ENCODE results near the gene NGFR. TPM values are rescaled to one million over a fixed set of nuclear protein-coding genes. Genes with fewer than 3 reads are reported as not detected.

The NGFR gene
- total RNA-seq, 1 experiment from 2014 or later = 0.11 TPM

DNA sequence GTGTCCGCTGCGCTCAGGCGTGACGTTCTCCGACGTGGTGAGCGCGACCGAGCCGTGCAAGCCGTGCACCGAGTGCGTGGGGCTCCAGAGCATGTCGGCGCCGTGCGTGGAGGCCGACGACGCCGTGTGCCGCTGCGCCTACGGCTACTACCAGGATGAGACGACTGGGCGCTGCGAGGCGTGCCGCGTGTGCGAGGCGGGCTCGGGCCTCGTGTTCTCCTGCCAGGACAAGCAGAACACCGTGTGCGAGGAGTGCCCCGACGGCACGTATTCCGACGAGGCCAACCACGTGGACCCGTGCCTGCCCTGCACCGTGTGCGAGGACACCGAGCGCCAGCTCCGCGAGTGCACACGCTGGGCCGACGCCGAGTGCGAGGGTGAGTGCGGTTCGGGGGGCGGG, 11.2 kb downstream of the NGFR start:
- H3K9me2 ChIP-seq (ENCODE audit: insufficient read depth) = no peaks in the 10 kb centered on the region
- peaks cover 29% of the 10 kb centered on the region; the same call in 1 of the 2 replicates for H3K27me3 ChIP-seq (ENCODE audit: insufficient read depth, low read depth)
- no peak for DNase-seq
- H3K9me3 ChIP-seq (ENCODE audit: insufficient read depth, low read depth) = no peaks in the 10 kb centered on the region
- H3K79me2 ChIP-seq (ENCODE audit: low read depth) = no peaks in the 10 kb centered on the region
- H3K4me2 ChIP-seq = no peak overlapping the region
- H3K27ac ChIP-seq = no peak overlapping the region
- H3K4me1 ChIP-seq (replicated peaks; ENCODE audit: insufficient read depth) = peaks cover 25% of the 10 kb centered on the region
- POLR2A ChIA-PET (ENCODE audit: unreplicated experiment) = no interaction called here
- BruUV-seq (replicated peaks) = no TSS peak
- no peak overlapping the region for H3K4me3 ChIP-seq
- CTCF ChIA-PET = no interaction called here
- TF ChIP-seq, protein P1, sequence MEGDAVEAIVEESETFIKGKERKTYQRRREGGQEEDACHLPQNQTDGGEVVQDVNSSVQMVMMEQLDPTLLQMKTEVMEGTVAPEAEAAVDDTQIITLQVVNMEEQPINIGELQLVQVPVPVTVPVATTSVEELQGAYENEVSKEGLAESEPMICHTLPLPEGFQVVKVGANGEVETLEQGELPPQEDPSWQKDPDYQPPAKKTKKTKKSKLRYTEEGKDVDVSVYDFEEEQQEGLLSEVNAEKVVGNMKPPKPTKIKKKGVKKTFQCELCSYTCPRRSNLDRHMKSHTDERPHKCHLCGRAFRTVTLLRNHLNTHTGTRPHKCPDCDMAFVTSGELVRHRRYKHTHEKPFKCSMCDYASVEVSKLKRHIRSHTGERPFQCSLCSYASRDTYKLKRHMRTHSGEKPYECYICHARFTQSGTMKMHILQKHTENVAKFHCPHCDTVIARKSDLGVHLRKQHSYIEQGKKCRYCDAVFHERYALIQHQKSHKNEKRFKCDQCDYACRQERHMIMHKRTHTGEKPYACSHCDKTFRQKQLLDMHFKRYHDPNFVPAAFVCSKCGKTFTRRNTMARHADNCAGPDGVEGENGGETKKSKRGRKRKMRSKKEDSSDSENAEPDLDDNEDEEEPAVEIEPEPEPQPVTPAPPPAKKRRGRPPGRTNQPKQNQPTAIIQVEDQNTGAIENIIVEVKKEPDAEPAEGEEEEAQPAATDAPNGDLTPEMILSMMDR (conservative IDR thresholded peaks at IDR 0.05) = no peak
- no peak for TF ChIP-seq EZH2 (IDR thresholded peaks at IDR 0.05; ENCODE audit: low read depth)
- H4K20me1 ChIP-seq (ENCODE audit: insufficient read depth) = no peaks in the 10 kb centered on the region
- no peaks in the 10 kb centered on the region for H3K36me3 ChIP-seq (ENCODE audit: low read depth)
- intact Hi-C loops (cut with micrococcal nuclease; ENCODE audit: unreplicated experiment) = no loop called here
- H3F3A ChIP-seq (ENCODE audit: insufficient read depth, low read depth) = peaks cover 10% of the 10 kb centered on the region; the same call in 1 of the 2 replicates
- H2AFZ ChIP-seq = no peak overlapping the region

DNA sequence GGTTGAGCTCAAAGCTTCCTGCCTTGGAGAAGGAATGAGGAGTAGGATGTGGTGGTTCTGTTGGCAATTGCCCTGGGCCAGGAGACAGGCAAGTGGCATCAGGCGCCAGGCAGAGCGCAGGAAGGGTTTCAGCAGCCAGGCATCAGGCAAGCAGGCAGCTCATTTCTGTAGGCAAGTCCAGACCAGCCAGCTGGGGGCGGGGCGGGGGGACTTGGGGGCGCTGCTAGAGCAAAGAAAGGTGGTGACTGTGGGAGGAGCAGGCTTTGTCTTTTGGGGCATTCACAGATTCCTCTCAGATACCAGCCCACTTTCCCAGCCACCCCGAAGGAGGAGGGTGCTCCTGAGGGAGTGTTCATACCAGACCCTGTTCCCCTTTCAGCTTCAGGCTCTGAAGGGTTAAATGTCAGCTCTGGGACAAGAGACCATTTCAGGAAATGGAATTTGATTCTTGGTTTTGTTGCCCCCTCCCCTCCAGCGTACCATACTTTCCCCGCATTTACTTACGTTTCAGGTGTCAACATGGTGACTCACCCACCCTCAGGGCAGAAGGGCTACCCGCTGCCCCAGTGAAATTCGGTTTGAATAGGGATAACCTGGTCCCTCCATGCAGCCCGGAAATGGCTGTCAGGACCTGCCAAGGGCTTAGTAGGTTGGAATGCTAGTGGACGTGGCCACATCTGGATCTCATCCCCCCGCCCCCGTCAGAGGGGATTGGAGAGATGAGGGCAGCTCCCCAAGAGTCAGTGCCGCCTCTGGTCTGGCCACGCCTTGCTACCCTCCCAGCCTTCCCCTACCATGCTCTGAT, 13.2 kb downstream of the NGFR start:
- H3K4me2 ChIP-seq = peak overlapping the region; percentile 75
- ChIA-PET CTCF (interaction anchor here (0.5 to 0.7 kb wide), 3 partner anchors 25 to 415 kb away, joined by 3 to 10 read pairs (median 5); no protein-coding TSS in a partner anchor), POLR2A (ENCODE audit: unreplicated experiment) (interaction anchor here (0.6 to 0.7 kb wide), 3 partner anchors 139 to 1538 kb away, joined by 3 to 5 read pairs (median 3); no protein-coding TSS in a partner anchor)
- peaks cover 25% of the 10 kb centered on the region for H3K4me1 ChIP-seq (replicated peaks; ENCODE audit: insufficient read depth)
- H4K20me1 ChIP-seq (ENCODE audit: insufficient read depth) = no peaks in the 10 kb centered on the region
- no peak overlapping the region for H3K27ac ChIP-seq
- no peaks in the 10 kb centered on the region for H3K9me3 ChIP-seq (ENCODE audit: insufficient read depth, low read depth)
- peaks cover 17% of the 10 kb centered on the region; the same call in 1 of the 2 replicates for H3K27me3 ChIP-seq (ENCODE audit: insufficient read depth, low read depth)
- H3F3A ChIP-seq (ENCODE audit: insufficient read depth, low read depth) = peaks cover 13% of the 10 kb centered on the region; the same call in 1 of the 2 replicates
- no peaks in the 10 kb centered on the region for H3K79me2 ChIP-seq (ENCODE audit: low read depth)
- no peaks in the 10 kb centered on the region for H3K36me3 ChIP-seq (ENCODE audit: low read depth)
- intact Hi-C loops (cut with micrococcal nuclease; ENCODE audit: unreplicated experiment) = no loop called here
- H3K4me3 ChIP-seq = peak overlapping the region; percentile 35; the same call in 1 of the 2 replicates
- TF ChIP-seq, protein P1 (conservative IDR thresholded peaks at IDR 0.05) = no peak
- no peak for TF ChIP-seq EZH2 (IDR thresholded peaks at IDR 0.05; ENCODE audit: low read depth)
- H2AFZ ChIP-seq = no peak overlapping the region
- no TSS peak for BruUV-seq (replicated peaks)
- H3K9me2 ChIP-seq (ENCODE audit: insufficient read depth) = no peaks in the 10 kb centered on the region
- DNase-seq = peak; percentile 95 to 96

DNA sequence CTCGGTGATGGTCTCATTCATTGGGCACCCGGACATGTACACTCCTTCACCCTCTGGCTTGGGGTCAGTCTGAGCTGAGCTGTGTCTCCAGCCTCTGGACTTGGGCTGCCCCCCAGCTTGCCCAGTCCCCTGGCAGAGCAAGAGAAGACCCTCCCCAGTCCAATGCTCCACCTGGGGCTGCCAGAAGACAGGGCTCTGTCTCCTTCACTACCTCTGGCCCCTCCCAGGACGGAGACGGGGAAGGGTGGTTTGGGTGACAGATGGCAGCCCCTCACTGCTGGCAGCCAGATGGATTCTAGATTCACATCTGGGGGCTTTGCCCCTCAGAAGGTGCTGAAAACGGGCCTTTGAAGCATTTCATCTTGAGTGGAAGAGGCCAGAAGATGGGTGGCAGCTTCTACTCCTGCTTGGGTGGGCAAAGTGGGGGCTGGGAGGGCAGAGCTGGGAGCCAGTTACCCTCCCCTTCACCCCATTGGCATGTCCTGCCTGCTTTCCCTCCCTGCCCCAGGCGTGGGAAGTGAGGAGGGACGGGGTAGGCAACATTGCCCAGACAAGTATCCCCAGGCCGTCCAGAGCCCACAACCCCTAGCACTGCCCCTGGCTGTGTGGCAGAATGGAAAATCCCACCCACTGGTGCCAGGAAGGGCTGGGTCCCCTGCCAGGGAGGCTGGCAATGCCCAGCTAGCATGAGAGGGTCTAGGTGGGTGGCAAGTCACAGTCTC, 13.9 kb downstream of the NGFR start:
- POLR2A ChIA-PET (ENCODE audit: unreplicated experiment) = interaction anchor here (0.6 kb wide), 1 partner anchor 138 kb away, joined by 3 read pairs; no protein-coding TSS in a partner anchor
- DNase-seq = no peak
- Histone ChIP-seq H3K4me3 (no peak overlapping the region), H3K27me3 (ENCODE audit: insufficient read depth, low read depth) (peaks cover 9% of the 10 kb centered on the region; the same call in 1 of the 2 replicates), H3K36me3 (ENCODE audit: low read depth) (no peaks in the 10 kb centered on the region), H3K79me2 (ENCODE audit: low read depth) (no peaks in the 10 kb centered on the region), H3K4me2 (peak overlapping the region; percentile 75; the same call in 1 of the 2 replicates), H2AFZ (no peak overlapping the region), H3K4me1 (replicated peaks; ENCODE audit: insufficient read depth) (peaks cover 25% of the 10 kb centered on the region), H3K27ac (no peak overlapping the region), H4K20me1 (ENCODE audit: insufficient read depth) (no peaks in the 10 kb centered on the region), H3K9me2 (ENCODE audit: insufficient read depth) (no peaks in the 10 kb centered on the region), H3F3A (ENCODE audit: insufficient read depth, low read depth) (peaks cover 13% of the 10 kb centered on the region; the same call in 1 of the 2 replicates), H3K9me3 (ENCODE audit: insufficient read depth, low read depth) (no peaks in the 10 kb centered on the region)
- BruUV-seq (replicated peaks) = no TSS peak
- intact Hi-C loops (cut with micrococcal nuclease; ENCODE audit: unreplicated experiment) = no loop called here
- CTCF ChIA-PET = no interaction called here
- no peak for TF ChIP-seq EZH2 (IDR thresholded peaks at IDR 0.05; ENCODE audit: low read depth)
- TF ChIP-seq, protein P1 (conservative IDR thresholded peaks at IDR 0.05) = no peak
